DMS 273 treated with DMSO at 0.1 percent for 48 hours (cell line): Measurements from ENCODE around the gene PIP4K2B.
A peak's percentile ranks its signal among the peaks of the same experiment; 100 is the strongest.
"Not testable (repeated sequence)": the region's sequence is repeated elsewhere in the genome, so short reads cannot be mapped to it uniquely, and the experiment has no call there.

Experiments used
- DNase-seq: peaks from one replicate; lab custom pipeline; 2025; lab: John Stamatoyannopoulos, UW

PIP4K2B gene

DNA sequence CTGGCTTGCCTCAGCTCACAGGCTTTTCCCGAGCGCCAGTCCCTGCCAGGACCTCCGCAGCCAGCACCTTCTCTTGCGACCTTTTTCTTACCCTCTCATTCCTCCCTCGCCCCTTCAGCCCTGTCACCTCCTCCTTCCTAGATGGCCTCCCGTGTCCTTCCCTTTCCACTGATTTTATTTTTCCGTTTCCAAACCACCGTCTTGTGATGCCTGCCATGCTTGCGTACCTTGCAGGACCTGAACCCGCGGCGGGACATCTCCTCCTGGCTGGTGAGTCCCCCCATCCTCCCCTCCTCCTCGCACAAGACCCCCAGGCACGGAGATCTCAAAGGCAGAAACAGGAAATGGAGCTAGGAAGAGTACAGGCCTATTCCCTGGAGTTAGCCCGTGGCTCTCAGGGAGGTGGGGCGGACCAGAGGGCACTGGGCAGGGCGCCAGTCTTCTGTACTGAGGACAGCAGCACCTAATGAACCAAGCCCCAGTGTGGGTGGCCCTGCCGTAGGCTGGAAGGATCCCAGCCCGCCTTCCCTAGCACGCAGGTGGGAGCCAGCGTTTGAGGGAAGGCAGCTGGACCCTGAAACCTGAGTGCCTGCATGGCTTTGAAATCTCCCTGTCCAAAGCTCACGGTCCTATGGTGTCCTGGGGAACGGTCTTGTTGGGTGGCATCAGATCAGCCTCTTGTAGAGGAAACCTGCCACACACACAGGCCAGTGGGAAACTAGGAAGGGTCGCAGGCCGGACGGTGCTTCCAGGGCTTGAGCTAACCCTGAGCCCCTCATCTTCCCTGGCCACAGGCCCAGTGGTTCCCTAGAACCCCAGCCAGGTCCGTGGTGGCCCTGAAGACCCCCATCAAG is 68.6 kb downstream of the PIP4K2B start:
- no peak for DNase-seq

DNA sequence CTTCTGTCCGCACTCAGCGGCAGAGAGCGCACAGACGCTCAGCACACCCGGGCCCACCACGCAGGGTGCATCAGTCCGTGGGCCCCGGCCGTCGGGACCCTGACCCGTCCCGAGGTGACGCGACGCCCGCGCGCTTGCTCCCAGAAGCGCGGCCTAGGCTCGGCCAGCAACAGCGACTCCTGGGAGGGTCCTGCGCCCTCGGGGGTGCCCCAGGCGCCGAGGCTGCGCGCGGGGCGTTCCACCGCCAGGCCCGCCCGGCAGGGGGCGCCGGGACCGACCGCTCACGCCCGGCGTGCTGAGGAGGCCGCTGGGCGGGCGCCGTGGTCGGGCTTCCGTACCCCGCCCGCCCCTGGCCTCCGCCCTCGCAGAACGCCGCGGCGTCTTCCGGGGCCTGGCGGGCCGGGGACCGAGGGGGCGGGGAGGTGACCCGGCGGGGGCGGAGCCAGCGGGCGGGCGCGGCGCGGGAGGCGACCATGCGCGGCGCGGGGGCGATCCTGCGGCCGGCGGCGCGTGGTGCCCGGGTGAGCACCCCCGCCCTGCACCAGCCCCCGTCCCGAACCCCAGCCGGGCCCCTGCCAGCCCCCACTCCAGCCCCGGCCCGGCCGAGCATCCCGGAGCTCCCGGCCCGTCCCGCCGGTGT is 69.3 kb downstream of the PIP4K2B start, which contains the start of gene CISD3:
TSS of gene CISD3 (plus strand) at position 456 of the 640 bp plus-strand sequence. CDS start at position 474, 18 bp downstream.
- peak; percentile 36 for DNase-seq

DNA sequence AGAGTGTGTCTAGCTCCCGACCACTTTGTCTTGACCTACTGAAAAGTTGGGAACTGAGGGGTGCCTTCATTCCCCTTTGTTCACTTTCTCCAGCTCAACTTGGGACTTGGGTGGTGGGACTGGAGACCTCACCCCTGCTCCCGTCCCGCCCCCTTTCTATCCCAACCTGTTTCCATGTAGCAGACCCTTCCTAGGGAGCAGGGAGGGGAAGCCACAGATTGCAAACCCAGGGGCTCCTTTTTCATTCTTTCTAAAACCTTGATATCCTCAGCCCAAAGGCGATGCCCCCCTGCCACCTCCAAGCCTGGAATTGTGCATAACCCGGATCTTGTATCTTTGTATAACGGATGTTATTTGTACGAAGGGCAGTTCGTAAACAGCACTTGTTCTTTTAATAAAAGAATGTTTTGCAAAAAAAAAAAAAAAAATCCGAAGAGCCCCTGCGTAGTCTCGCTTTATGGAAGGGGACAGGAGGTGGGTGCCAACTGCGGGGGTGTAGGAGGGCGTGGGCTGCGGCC is 69.9 kb downstream of the PIP4K2B start:
- DNase-seq: no peak

DNA sequence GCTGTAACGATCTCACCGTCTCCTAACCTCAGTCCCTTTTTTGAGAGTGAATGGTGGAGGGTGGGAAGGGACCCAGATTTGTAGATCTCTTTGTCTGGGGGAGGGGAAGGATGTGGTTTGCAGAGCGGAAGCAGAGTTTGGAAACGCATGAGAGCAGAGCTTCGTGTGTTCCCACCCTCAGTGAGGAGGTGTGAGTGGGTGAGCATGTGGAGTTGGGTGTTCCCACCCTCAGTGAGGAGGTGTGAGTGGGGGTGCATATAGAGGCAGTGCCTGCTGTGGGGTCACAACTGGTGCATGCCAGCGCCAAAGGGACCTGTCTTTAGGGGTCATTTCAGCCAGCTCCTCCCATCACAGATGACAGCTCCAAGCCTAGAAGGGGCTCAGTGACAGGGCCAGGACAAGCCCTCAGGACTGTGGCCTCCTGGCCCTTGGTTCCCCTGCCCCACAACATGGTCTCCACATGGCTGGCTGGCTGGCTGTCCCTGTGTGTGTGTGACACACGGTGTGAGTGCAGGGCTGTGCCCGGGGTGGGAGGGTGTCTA is 71.0 kb downstream of the PIP4K2B start:
- no peak for DNase-seq

DNA sequence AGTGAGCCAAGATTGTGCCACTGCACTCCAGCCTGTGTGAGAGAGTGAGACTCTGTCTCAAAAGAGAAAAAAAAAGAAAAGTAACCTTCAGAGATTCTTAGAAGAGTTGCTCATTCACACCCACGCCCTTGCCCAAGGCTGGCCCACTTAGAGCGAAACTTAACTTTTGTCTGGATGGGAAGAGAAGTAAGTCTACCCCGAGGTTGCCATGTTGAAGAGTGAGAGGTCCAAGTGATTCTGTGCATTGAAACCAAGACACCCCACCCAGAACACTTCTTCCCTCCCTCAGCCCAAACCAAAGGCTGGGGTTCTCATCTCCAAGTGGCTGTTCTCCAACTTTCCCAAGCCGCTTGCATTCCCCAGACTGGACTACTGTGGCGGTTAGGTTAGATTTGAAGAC is 71.6 kb downstream of the PIP4K2B start:
- DNase-seq: no peak

DNA sequence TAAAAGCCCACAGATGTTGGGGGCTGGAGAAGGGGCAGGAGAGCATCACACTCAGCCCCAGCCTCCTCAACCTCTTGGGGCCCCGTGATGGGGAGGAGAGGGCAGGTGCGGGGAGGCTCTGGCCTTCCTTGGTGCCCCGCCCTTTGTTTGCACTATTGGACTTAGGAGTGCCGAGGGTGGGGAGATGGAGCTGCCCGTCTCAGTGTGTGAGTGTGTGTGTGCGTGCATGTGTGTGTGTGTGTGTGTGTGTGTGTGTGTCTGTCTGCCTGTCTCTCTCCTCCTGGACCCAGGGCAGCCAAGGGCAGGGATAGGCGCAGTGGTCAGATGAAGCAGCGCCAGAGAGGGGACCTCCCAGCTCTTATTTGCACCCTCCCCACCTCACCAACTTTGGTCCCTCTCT is 73.2 kb downstream of the PIP4K2B start:
- DNase-seq: not testable (repeated sequence)

DNA sequence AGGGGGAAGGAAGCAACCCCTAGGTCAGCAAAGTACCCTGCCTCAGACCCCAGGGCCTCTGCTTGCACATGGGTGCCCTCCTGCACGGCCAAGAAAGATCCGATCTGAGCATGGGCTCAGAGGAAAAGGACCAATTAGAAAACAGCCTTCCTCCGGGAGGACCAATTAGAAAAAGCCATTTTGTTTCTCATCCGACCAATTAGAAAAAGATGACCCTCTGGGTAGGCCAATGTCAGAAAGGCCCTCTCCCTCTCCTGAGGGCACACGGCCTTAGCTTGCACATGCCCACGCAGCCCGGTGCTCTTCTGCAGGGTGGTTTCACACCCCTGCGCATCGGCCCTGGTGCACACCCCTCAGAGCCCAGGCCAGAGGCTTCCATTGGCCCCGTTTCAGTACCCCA is 74.3 kb downstream of the PIP4K2B start:
- peak; percentile 48 for DNase-seq

DNA sequence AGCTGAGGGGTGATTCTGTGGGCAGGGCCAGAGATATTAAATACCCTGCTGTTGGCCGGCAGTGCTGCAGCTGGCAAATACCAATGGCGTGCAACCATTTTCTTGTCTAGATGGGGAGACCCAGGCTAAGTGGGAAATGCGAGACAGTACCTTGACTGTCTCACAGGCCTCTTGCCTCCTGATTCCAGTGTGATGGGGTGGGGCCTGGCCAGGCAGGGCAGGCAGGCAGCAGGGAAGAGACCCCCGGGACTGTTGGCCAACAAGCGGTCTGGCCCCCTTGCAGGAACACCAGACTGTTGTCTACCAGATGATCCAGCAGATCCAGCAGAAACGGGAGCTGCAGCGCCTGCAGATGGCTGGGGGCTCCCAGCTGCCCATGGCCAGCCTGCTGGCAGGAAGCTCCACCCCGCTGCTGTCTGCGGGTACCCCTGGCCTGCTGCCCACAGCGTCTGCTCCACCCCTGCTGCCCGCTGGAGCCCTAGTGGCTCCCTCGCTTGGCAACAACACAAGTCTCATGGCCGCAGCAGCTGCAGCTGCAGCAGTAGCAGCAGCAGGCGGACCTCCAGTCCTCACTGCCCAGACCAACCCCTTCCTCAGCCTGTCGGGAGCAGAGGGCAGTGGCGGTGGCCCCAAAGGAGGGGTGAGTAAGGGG is 74.9 kb downstream of the PIP4K2B start:
- peak; percentile 90 for DNase-seq

DNA sequence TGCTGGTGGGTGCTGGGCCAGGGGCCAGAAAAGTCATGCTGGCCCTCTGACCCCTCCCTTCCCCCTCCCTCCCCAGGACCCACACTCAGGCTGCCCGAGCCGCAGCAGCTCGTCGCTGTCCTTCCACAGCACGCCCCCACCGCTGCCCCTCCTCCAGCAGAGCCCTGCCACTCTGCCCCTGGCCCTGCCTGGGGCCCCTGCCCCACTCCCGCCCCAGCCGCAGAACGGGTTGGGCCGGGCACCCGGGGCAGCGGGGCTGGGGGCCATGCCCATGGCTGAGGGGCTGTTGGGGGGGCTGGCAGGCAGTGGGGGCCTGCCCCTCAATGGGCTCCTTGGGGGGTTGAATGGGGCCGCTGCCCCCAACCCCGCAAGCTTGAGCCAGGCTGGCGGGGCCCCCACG is 77.6 kb downstream of the PIP4K2B start:
- DNase-seq: no peak

DNA sequence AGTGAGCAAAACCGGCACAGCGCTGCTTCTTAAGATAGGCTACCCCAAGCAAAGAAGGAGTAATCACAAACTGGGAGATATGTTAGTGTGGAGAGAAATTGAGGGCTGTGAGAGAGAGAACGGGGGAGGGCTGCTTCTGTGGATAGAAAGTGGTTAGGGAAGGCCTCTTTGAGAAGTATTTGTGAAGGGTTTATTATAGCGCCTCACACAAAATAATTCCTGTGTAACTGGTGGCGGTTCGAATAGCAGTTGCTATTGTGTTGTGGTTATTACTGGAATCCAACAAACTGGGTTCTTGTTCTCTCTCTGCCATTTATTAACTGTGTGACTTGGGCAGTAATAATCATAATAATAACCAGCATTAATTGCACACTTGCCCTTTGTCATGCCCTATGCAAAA is 78.4 kb downstream of the PIP4K2B start:
- no peak for DNase-seq

DNA sequence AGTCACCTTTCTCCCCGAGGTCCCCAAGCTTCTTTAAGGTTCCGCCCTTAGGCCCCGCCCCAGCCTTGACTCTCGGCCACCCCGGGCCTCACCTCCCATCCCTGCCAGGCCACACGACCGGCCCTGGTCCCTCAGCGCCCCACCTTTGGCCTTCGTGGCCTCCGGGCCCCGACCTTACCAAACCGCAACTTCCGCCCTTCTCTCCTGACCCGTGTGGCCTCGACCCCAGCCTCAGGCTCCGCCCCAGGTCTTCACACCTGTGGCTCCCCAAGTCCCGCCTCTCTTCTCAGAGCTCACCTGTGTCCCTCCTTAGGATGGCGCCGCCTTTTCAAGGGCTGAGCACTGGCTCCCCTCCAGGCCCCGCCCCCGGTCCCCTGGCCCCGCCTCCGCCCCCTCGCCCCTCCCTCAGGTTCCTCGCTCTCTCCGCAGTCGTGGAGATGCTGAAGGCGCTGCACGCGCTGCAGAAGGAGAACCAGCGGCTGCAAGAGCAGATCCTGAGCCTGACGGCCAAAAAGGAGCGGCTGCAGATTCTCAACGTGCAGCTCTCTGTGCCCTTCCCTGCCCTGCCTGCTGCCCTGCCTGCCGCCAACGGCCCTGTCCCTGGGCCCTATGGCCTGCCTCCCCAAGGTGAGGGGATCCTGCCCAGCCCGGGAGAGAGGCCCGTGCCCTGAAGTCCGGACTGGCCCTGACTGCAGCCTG is 79.3 kb downstream of the PIP4K2B start:
- no peak for DNase-seq

DNA sequence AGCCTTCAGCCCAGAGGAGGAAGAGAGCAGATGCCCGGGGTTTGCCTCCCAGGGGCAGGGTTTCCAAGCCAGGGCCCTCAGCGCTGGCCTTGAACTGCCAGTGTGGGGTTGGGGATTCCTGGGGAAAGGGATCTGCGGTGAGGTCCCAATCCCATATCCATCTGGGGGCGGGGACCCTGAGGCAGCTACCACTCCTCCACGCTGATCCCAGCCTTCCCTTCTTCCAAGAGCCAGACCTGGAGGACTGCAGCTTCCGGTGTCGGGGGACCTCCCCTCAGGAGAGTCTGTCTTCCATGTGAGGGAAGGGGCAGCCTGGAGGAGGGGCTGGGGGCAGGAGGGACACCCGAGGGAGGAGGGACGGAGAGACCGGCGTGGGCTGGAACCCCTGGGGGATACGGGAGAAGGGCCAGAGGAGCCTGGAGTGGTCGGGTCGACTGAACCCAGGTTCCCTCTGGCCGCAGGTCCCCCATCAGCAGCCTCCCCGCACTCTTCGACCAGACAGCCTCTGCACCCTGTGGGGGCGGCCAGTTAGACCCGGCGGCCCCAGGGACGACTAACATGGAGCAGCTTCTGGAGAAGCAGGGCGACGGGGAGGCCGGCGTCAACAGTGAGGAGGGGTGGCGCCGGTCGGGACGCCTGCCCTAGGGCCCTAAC is 79.9 kb downstream of the PIP4K2B start:
- DNase-seq: no peak

DNA sequence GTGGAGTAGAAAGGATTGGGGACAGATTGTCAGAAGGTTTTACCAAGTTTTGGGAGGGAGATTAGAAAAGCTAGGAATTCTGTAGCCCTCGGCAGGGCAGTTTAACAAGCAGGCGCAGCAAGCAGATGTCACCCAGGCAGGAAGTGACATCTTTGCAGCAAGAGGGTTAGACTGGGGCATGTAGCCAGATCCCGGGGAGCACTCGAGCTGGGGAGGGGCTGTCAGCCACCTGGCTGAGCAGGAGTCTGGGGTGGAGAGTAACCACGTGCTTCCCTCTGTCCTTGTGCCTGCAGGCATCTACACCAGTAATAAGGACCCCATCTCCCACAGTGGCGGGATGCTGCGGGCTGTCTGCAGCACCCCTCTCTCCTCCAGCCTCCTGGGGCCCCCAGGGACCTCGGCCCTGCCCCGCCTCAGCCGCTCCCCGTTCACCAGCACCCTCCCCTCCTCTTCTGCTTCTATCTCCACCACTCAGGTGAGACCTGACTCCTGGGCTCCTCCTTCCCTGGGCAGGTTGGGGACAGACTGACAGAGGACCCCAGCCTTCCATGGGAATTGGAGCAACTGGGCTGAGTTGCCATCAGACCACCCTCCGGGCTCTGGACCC is 82.1 kb downstream of the PIP4K2B start:
- DNase-seq: no peak

DNA sequence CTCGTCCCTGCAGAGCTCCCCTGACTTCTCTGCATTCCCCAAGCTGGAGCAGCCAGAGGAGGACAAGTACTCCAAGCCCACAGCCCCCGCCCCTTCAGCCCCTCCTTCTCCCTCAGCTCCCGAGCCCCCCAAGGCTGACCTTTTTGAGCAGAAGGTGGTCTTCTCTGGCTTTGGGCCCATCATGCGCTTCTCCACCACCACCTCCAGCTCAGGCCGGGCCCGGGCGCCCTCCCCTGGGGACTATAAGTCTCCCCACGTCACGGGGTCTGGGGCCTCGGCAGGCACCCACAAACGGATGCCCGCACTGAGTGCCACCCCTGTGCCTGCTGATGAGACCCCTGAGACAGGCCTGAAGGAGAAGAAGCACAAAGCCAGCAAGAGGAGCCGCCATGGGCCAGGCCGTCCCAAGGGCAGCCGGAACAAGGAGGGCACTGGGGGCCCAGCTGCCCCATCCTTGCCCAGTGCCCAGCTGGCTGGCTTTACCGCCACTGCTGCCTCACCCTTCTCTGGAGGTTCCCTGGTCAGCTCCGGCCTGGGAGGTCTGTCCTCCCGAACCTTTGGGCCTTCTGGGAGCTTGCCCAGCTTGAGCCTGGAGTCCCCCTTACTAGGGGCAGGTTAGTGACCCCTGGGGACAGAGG is 82.9 kb downstream of the PIP4K2B start:
- DNase-seq: no peak
